ENCODE measurements around the gene GPR68. TPM values are rescaled to one million over a fixed set of nuclear protein-coding genes. Genes with fewer than 3 reads are reported as not detected.
"Not testable (repeated sequence)": the region's sequence is repeated elsewhere in the genome, so short reads cannot be mapped to it uniquely, and the experiment has no call there.

The GPR68 gene
- total RNA-seq, 1 donor from 2014 or later, result 0.20 TPM

GRCh38 chr14:91273273-91273884 is 28.9 kb upstream of the GPR68 start:
- DNase-seq (ENCODE audit: low read depth in 2 of 2), result no peak

GRCh38 chr14:91272341-91273272 is 28.1 kb upstream of the GPR68 start:
- no peak for DNase-seq (ENCODE audit: low read depth in 2 of 2)

GRCh38 chr14:91271639-91272038 is 27.1 kb upstream of the GPR68 start:
- no peak for DNase-seq (ENCODE audit: low read depth in 2 of 2)

GRCh38 chr14:91270619-91271018 is 26.1 kb upstream of the GPR68 start:
- no peak for DNase-seq (ENCODE audit: low read depth in 2 of 2)

- DNase-seq (ENCODE audit: low read depth in 2 of 2), result no peak
These were observed 25.7 kb upstream of the GPR68 start for GRCh38 chr14:91270188-91270587.

- DNase-seq (ENCODE audit: low read depth in 2 of 2), result no peak
These were observed 24.8 kb upstream of the GPR68 start for GRCh38 chr14:91269076-91269991.

GRCh38 chr14:91267965-91268437 is 23.5 kb upstream of the GPR68 start:
- DNase-seq (ENCODE audit: low read depth in 2 of 2), result no peak

GRCh38 chr14:91266276-91266675 is 21.8 kb upstream of the GPR68 start:
- not testable (repeated sequence) for DNase-seq (ENCODE audit: low read depth in 2 of 2)

- DNase-seq (ENCODE audit: low read depth in 2 of 2), result no peak
These were observed 20.9 kb upstream of the GPR68 start for GRCh38 chr14:91265404-91265803.

- peak in 1 of 2 donors; percentile 31 for DNase-seq (ENCODE audit: low read depth in 2 of 2)
These were observed 19.9 kb upstream of the GPR68 start for GRCh38 chr14:91264151-91265150.

- no peak for DNase-seq (ENCODE audit: low read depth in 2 of 2)
These were observed 18.8 kb upstream of the GPR68 start for GRCh38 chr14:91263329-91263728.

GRCh38 chr14:91261986-91262549 is 17.6 kb upstream of the GPR68 start:
- no peak for DNase-seq (ENCODE audit: low read depth in 2 of 2)

GRCh38 chr14:91261115-91261514 is 16.6 kb upstream of the GPR68 start:
- DNase-seq (ENCODE audit: low read depth in 2 of 2), result peak in 1 of 2 donors; percentile 21

- peak in 1 of 2 donors; percentile 86 for DNase-seq (ENCODE audit: low read depth in 2 of 2)
These were observed 14.4 kb upstream of the GPR68 start for GRCh38 chr14:91258876-91259275.

GRCh38 chr14:91258011-91258618 is 13.6 kb upstream of the GPR68 start:
- DNase-seq (ENCODE audit: low read depth in 2 of 2), result peak; percentile 34 to 83

- DNase-seq (ENCODE audit: low read depth in 2 of 2), result no peak
These were observed 13.0 kb upstream of the GPR68 start for GRCh38 chr14:91257328-91258010.

- DNase-seq (ENCODE audit: low read depth in 2 of 2), result no peak
These were observed 12.2 kb upstream of the GPR68 start for GRCh38 chr14:91256661-91257060.

GRCh38 chr14:91255026-91255695 is 10.7 kb upstream of the GPR68 start:
- no peak for DNase-seq (ENCODE audit: low read depth in 2 of 2)

Data from lung microvascular endothelial cell (primary cell).